Smooth muscle cell (in vitro differentiated cells): ENCODE data around the gene IDE. TPM values are rescaled to one million over a fixed set of nuclear protein-coding genes. Genes with fewer than 3 reads are reported as not detected.

Experiments
- DNase-seq: peaks from one replicate; lab custom pipeline; 2025; ENCODE audit not compliant: unreplicated experiment; lab: John Stamatoyannopoulos, UW
- H2AFZ ChIP-seq: fragments of 200-600 bp; sonication (generic); 2 replicates; pipeline ENCODE4 v1.6.0; 2016; ENCODE audit warnings: antibody characterized with exemption, low read depth, mild to moderate bottlenecking
- H3F3A ChIP-seq: fragments of 200-600 bp; sonication (generic); 2 replicates; pipeline ENCODE4 v1.6.0; 2017; ENCODE audit warnings: antibody characterized with exemption, low read depth
- H3K27ac ChIP-seq: fragments of 200-600 bp; sonication (generic); 2 replicates; pipeline ENCODE4 v1.5.1; 2016; ENCODE audit warnings: low read depth, mild to moderate bottlenecking
- H3K27me3 ChIP-seq: fragments of 200-600 bp; sonication (generic); 2 replicates; pipeline ENCODE4 v1.6.1; 2016; ENCODE audit warnings: low read depth, mild to moderate bottlenecking
- H3K36me3 ChIP-seq: fragments of 200-600 bp; sonication (generic); 2 replicates; pipeline ENCODE4 v1.5.1; 2016; ENCODE audit warnings: low read depth
- H3K4me1 ChIP-seq: fragments of 200-600 bp; sonication (generic); 2 replicates; pipeline ENCODE4 v1.5.1; 2016; ENCODE audit warnings: low read depth
- H3K4me2 ChIP-seq: fragments of 200-600 bp; sonication (generic); 2 replicates; pipeline ENCODE4 v1.6.0; 2016; ENCODE audit warnings: mild to moderate bottlenecking
- H3K4me3 ChIP-seq: fragments of 200-600 bp; sonication (generic); 2 replicates; pipeline ENCODE4 v1.5.1; 2016; ENCODE audit warnings: mild to moderate bottlenecking
- H3K79me2 ChIP-seq: fragments of 200-600 bp; sonication (generic); 2 replicates; pipeline ENCODE4 v1.6.0; 2016; ENCODE audit warnings: low read depth, mild to moderate bottlenecking
- H3K9ac ChIP-seq: fragments of 200-600 bp; sonication (generic); 2 replicates; pipeline ENCODE4 v1.6.0; 2016; ENCODE audit warnings: low read depth
- H3K9me3 ChIP-seq: fragments of 200-600 bp; sonication (generic); replicated peaks from 2 replicates; pipeline ENCODE4 v1.5.1; 2016; ENCODE audit warnings: low read depth
- H4K20me1 ChIP-seq: fragments of 200-600 bp; sonication (generic); 2 replicates; pipeline ENCODE4 v1.6.0; 2016; ENCODE audit warnings: low read depth
- whole genome bisulfite sequencing: methylation state at CpG from one replicate; pipeline ENCODE4 v1.1.7; 2016; ENCODE audit warnings: low lambda C conversion rate; 5-methylcytosine and 5-hydroxymethylcytosine counted together
- polyA plus RNA-seq: library from polyadenylated mRNA; unstranded; fragments of >200 nt; fragmentation: Nextera tagmentation; extraction: Ambion mirVana; gene quantifications from 2 replicates; pipeline ENCODE4 v1.2.1, GENCODE V29; 2016
- total RNA-seq: library from RNA; depleted of rRNA; stranded (reverse); fragments of >200 nt; gene quantifications from 2 replicates; pipeline ENCODE4 v1.2.3, GENCODE V29; 2014
- TF ChIP-seq, protein P1 (sequence below): fragments of 200-600 bp; sonication (generic); IDR thresholded peaks from 2 replicates; pipeline ENCODE4 v1.5.1; 2017; ENCODE audit warnings: borderline replicate concordance, mild to moderate bottlenecking, antibody characterized with exemption; ENCODE audit not compliant: insufficient read depth, poor library complexity, severe bottlenecking

The IDE gene
- total RNA-seq: 30.6 and 33.4 TPM in 2 replicates
- 10.4 and 12.8 TPM in 2 replicates for polyA plus RNA-seq

GRCh38 chr10:92573798-92574547 is at the start of gene IDE:
Gene IDE, minus strand, starts transcription at chr10:92574093. Its CDS starts 74 bp downstream, at chr10:92574019.
- H3K9ac ChIP-seq: peak within 1 kb of the TSS; percentile 93
- H3K9me3 ChIP-seq: no peaks in the 10 kb centered on the region
- H4K20me1 ChIP-seq: peaks cover 17% of the 10 kb centered on the region
- 1% methylated on average over 76 of the region's 80 CpGs for whole genome bisulfite sequencing
- H3K27me3 ChIP-seq: no peaks in the 10 kb centered on the region
- DNase-seq: peak; percentile 93
- TF ChIP-seq, protein P1, sequence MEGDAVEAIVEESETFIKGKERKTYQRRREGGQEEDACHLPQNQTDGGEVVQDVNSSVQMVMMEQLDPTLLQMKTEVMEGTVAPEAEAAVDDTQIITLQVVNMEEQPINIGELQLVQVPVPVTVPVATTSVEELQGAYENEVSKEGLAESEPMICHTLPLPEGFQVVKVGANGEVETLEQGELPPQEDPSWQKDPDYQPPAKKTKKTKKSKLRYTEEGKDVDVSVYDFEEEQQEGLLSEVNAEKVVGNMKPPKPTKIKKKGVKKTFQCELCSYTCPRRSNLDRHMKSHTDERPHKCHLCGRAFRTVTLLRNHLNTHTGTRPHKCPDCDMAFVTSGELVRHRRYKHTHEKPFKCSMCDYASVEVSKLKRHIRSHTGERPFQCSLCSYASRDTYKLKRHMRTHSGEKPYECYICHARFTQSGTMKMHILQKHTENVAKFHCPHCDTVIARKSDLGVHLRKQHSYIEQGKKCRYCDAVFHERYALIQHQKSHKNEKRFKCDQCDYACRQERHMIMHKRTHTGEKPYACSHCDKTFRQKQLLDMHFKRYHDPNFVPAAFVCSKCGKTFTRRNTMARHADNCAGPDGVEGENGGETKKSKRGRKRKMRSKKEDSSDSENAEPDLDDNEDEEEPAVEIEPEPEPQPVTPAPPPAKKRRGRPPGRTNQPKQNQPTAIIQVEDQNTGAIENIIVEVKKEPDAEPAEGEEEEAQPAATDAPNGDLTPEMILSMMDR: peak; percentile 77
- H3K27ac ChIP-seq: peak within 1 kb of the TSS; percentile 93
- H3F3A ChIP-seq: no peaks in the 10 kb centered on the region
- no peaks in the 10 kb centered on the region for H3K36me3 ChIP-seq
- peak within 1 kb of the TSS; percentile 70 for H3K4me3 ChIP-seq
- H2AFZ ChIP-seq: peak within 1 kb of the TSS; percentile 91
- H3K79me2 ChIP-seq: peaks cover 18% of the 10 kb centered on the region
- H3K4me1 ChIP-seq: peaks cover 20% of the 10 kb centered on the region
- H3K4me2 ChIP-seq: peak within 1 kb of the TSS; percentile 91

DNA sequence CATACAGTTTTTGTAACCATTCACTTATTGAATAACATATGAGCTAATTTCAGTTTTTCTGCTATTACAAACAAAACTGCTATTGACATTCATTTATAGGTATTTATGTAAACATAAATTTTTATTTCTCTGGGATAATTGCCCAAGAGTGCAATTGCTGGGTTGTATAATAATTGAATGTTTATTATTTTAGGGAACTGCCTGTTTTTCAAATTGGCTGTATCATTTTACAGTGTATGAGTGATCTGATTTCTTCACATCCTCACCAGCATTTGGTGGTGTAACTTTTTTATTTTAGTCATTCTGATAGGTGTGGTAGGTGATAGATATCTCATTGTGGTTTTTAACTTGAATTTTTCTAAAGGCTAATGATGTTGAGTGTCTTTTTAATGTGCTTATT is 45.5 kb upstream of the IDE start:
- Histone ChIP-seq H3K79me2 (no peaks in the 10 kb centered on the region), H3K4me1 (no peaks in the 10 kb centered on the region), H2AFZ (no peak overlapping the region), H3K4me2 (no peak overlapping the region), H3F3A (no peaks in the 10 kb centered on the region), H3K27me3 (no peaks in the 10 kb centered on the region), H3K9ac (no peak overlapping the region), H3K9me3 (no peaks in the 10 kb centered on the region), H3K27ac (no peak overlapping the region), H3K4me3 (no peak overlapping the region), H3K36me3 (no peaks in the 10 kb centered on the region), H4K20me1 (no peaks in the 10 kb centered on the region)
- TF ChIP-seq, protein P1: no peak
- no peak for DNase-seq

GRCh38 chr10:92615515-92615914 is 41.6 kb upstream of the IDE start:
- 95% methylated on average over 3 of the region's 3 CpGs for WGBS
- H3K9me3 ChIP-seq: no peaks in the 10 kb centered on the region
- H2AFZ ChIP-seq: no peak overlapping the region
- DNase-seq: no peak
- H3K9ac ChIP-seq: no peak overlapping the region
- no peaks in the 10 kb centered on the region for H3F3A ChIP-seq
- TF ChIP-seq, protein P1: no peak
- H4K20me1 ChIP-seq: no peaks in the 10 kb centered on the region
- no peaks in the 10 kb centered on the region for H3K27me3 ChIP-seq
- no peaks in the 10 kb centered on the region for H3K4me1 ChIP-seq
- H3K36me3 ChIP-seq: no peaks in the 10 kb centered on the region
- no peak overlapping the region for H3K27ac ChIP-seq
- no peak overlapping the region for H3K4me2 ChIP-seq
- H3K4me3 ChIP-seq: no peak overlapping the region
- no peaks in the 10 kb centered on the region for H3K79me2 ChIP-seq

DNA sequence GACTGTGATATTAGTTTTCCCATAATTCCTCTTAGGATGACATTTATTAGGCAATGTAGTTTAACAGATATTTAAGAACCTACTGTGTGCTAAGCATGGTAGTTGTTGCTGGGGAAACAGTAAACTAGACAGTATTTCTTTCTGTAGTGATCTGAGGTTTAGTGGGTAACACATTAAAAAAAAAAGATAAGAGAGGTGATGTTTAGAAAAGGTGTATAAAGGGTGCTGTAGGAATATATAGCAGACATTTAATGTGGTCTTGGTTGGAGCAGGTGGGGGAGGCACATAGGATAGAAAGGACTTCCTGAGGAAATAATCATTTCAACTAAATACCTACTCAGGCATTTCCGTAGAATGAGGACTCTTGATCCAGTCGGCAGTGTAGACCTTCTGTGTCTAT is 30.9 kb upstream of the IDE start:
- Histone ChIP-seq H3K4me1 (no peaks in the 10 kb centered on the region), H3K36me3 (no peaks in the 10 kb centered on the region), H3K27ac (no peak overlapping the region), H2AFZ (no peak overlapping the region), H3K27me3 (no peaks in the 10 kb centered on the region), H3F3A (no peaks in the 10 kb centered on the region), H3K9me3 (no peaks in the 10 kb centered on the region), H3K4me2 (no peak overlapping the region), H4K20me1 (no peaks in the 10 kb centered on the region), H3K9ac (no peak overlapping the region), H3K4me3 (no peak overlapping the region), H3K79me2 (peaks cover 58% of the 10 kb centered on the region)
- TF ChIP-seq, protein P1: no peak
- WGBS: 95% methylated on average over 2 of the region's 2 CpGs
- DNase-seq: no peak
